Suprapubic skin (tissue), 4 donors: ENCODE measurements around the gene ANXA4. TPM values are rescaled to one million over a fixed set of nuclear protein-coding genes. Genes with fewer than 3 reads are reported as not detected.

Source experiments
- DNase-seq, 2 donors: peaks; one replicate each; pipeline ENCODE4 v3.0.0-alpha.2; 2019; ENCODE audit warnings: low spot score in 2 of 2
- H3K27ac ChIP-seq: fragments of 200-600 bp; sonication (generic); one replicate; pipeline ENCODE4 v1.5.1; 2019
- H3K27me3 ChIP-seq: fragments of 200-600 bp; sonication (generic); one replicate; pipeline ENCODE4 v1.5.1; 2019
- H3K36me3 ChIP-seq: fragments of 200-600 bp; sonication (generic); one replicate; pipeline ENCODE4 v1.5.1; 2019
- H3K4me1 ChIP-seq: fragments of 200-600 bp; sonication (generic); one replicate; pipeline ENCODE4 v1.5.1; 2019
- H3K4me3 ChIP-seq: fragments of 200-600 bp; sonication (generic); one replicate; pipeline ENCODE4 v1.5.1; 2019; ENCODE audit warnings: mild to moderate bottlenecking
- H3K9me3 ChIP-seq: fragments of 200-600 bp; sonication (generic); one replicate; pipeline ENCODE4 v1.5.1; 2019
- EP300 ChIP-seq: sonication (generic); formaldehyde crosslinking; IDR thresholded peaks from one replicate; pipeline ENCODE4 v1.6.1; 2017; ENCODE audit warnings: antibody characterized with exemption
- POLR2A ChIP-seq, 2 donors: fragments of 450-650 bp; IDR thresholded peaks; one replicate each; pipeline ENCODE4 v1.6.1; 2017; ENCODE audit warnings: antibody characterized with exemption in 2 of 2, mild to moderate bottlenecking in 2 of 2, moderate library complexity in 2 of 2
- POLR2AphosphoS5 ChIP-seq, 3 donors: sonication (generic); formaldehyde crosslinking; IDR thresholded peaks; one replicate each; pipeline ENCODE4 v1.6.1; 2017; ENCODE audit warnings: antibody characterized with exemption in 3 of 3
- WGBS: methylation state at CpG from one replicate; pipeline ENCODE4 v1.1.5; 2018; 5-methylcytosine and 5-hydroxymethylcytosine counted together
- total RNA-seq, 4 donors: library from RNA; depleted of rRNA; stranded (reverse); fragments of >200 nt; gene quantifications; one replicate each; pipeline ENCODE4 v1.1.0, GENCODE V29; 2016
- TF ChIP-seq, protein P1 (sequence below), 2 donors: fragments of 200-600 bp in 1 of 2; fragments of 450-650 bp in 1 of 2; sonication (generic) in 1 of 2; IDR thresholded peaks; one replicate each; pipeline ENCODE4 v1.5.1; 2016 to 2019; ENCODE audit warnings: antibody characterized with exemption in 2 of 2, mild to moderate bottlenecking in 1 of 2, moderate library complexity in 1 of 2

ANXA4 gene
- total RNA-seq, 4 donors from 2014 or later, result 58.1 to 91.6 (median 85.8) TPM

DNA sequence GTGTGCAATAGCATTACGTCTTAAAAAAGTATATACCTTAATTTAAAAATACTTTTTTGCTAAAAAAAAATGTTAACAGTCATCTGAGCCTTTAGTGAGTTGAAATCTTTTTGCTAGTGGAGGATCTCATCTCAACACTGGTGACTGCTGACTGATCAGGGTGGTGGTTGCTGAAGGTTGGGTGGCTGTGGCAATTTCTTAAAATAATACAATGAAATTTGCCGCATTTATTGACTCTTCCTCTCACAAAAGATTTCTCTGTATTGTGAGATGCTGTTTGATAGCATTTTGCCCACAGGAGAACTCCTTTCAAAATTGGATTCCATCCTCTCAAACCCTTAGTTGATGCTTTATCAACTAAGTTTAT is 46.1 kb upstream of the ANXA4 start:
- no peaks in the 10 kb centered on the region for H3K9me3 ChIP-seq
- TF ChIP-seq POLR2A (IDR thresholded peaks at IDR 0.05) (no peak), EP300 (no peak), POLR2AphosphoS5 (IDR thresholded peaks at IDR 0.05) (no peak)
- TF ChIP-seq, protein P1, sequence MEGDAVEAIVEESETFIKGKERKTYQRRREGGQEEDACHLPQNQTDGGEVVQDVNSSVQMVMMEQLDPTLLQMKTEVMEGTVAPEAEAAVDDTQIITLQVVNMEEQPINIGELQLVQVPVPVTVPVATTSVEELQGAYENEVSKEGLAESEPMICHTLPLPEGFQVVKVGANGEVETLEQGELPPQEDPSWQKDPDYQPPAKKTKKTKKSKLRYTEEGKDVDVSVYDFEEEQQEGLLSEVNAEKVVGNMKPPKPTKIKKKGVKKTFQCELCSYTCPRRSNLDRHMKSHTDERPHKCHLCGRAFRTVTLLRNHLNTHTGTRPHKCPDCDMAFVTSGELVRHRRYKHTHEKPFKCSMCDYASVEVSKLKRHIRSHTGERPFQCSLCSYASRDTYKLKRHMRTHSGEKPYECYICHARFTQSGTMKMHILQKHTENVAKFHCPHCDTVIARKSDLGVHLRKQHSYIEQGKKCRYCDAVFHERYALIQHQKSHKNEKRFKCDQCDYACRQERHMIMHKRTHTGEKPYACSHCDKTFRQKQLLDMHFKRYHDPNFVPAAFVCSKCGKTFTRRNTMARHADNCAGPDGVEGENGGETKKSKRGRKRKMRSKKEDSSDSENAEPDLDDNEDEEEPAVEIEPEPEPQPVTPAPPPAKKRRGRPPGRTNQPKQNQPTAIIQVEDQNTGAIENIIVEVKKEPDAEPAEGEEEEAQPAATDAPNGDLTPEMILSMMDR (IDR thresholded peaks at IDR 0.05), result no peak
- no peaks in the 10 kb centered on the region for H3K27me3 ChIP-seq
- H3K4me3 ChIP-seq, result no peak overlapping the region
- H3K4me1 ChIP-seq, result peaks cover 3% of the 10 kb centered on the region
- no peak overlapping the region for H3K27ac ChIP-seq
- DNase-seq, result no peak
- 83% methylated on average over 2 of the region's 2 CpGs for WGBS
- no peaks in the 10 kb centered on the region for H3K36me3 ChIP-seq

DNA sequence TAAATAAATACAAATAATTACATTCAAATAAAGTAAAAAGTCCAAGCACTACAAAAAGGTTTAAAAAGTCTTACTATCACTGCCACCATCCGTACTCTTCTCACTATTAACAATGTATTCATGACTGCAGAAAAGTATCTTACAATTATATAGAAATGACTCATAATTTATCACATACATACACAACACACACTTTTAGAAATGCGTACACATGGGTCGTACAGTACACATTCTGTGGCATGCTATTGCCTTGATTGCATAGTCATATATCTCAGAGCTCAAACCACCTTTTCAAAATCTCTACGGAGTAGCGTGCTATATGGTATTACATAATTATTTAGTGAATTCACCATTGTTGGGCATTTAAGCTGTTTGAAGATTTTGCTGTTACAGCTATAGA is 41.6 kb upstream of the ANXA4 start:
- no peak for TF ChIP-seq EP300
- no peak for TF ChIP-seq POLR2A (IDR thresholded peaks at IDR 0.05)
- TF ChIP-seq, protein P1 (IDR thresholded peaks at IDR 0.05), result no peak
- no peak for TF ChIP-seq POLR2AphosphoS5 (IDR thresholded peaks at IDR 0.05)
- no peak for DNase-seq
- Histone ChIP-seq H3K4me3 (no peak overlapping the region), H3K27me3 (no peaks in the 10 kb centered on the region), H3K9me3 (no peaks in the 10 kb centered on the region), H3K27ac (no peak overlapping the region), H3K36me3 (no peaks in the 10 kb centered on the region), H3K4me1 (peaks cover 2% of the 10 kb centered on the region)
- WGBS, result 90% methylated on average over 5 of the region's 5 CpGs

DNA sequence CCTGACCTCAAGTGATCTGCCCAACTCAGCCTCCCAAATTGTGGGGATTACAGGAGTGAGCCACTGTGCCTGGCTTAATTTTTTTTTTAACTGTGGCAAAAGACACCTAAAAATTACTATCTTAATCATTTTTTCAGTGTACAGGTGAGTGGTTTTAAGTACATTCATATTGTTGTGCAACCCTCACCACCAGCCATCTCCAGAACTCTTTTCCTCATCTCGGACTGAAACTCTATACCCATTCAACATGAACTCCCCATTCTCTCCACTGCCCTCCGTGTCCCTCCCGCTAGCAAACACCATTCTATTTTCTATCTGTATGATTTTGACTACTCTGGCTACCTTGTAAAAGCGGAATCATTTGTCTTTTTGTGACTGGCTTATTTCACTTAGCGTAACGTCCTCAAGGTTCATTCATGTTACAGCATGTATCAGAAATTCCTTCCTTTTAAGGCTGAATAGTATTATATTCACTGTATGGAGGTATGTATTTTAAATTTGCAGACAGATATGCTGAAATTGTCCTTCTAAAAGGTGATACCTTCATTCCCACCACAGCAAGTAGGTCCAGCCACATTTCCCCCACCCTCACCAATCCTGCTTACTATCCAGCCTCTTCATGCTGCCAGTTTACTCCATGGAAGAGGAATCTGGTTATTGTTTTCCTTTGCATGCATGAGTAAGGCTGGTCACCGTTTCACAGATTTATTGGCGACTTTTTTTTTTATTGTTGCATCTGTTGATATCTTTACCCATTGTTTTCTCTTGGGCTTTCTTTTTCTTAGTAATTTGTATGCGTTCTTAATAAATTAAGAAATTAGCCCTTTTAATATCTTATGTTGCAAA is 40.6 kb upstream of the ANXA4 start:
- no peaks in the 10 kb centered on the region for H3K9me3 ChIP-seq
- DNase-seq, result no peak
- H3K27me3 ChIP-seq, result no peaks in the 10 kb centered on the region
- H3K4me1 ChIP-seq, result peaks cover 2% of the 10 kb centered on the region
- TF ChIP-seq EP300 (no peak), POLR2AphosphoS5 (IDR thresholded peaks at IDR 0.05) (no peak), POLR2A (IDR thresholded peaks at IDR 0.05) (no peak)
- TF ChIP-seq, protein P1 (IDR thresholded peaks at IDR 0.05), result no peak
- H3K4me3 ChIP-seq, result no peak overlapping the region
- H3K36me3 ChIP-seq, result no peaks in the 10 kb centered on the region
- no peak overlapping the region for H3K27ac ChIP-seq
- 77% methylated on average over 9 of the region's 9 CpGs for WGBS

DNA sequence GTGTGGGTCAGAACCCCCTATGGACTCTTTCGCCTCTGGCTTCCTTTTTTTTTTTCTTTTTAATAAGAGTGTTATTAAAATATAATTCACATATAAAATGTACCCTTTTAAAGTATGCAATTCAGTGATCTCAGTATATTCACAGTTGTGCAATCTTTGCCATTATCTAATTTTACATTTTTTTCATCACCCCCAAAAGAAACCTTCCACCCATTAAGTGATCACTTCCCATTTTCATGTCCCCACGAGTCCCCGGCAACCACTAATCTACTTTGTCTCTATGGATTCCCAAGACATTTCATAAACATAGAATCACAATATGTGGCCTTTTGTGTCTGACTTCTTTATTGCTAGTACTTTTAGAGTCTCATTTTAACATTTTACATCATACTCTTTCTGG is 38.7 kb upstream of the ANXA4 start:
- no peak for DNase-seq
- Histone ChIP-seq H3K36me3 (no peaks in the 10 kb centered on the region), H3K4me1 (peaks cover 2% of the 10 kb centered on the region), H3K9me3 (no peaks in the 10 kb centered on the region), H3K27ac (no peak overlapping the region), H3K27me3 (no peaks in the 10 kb centered on the region), H3K4me3 (no peak overlapping the region)
- 61% methylated on average over 3 of the region's 3 CpGs for WGBS
- TF ChIP-seq, protein P1 (IDR thresholded peaks at IDR 0.05), result no peak
- TF ChIP-seq POLR2AphosphoS5 (IDR thresholded peaks at IDR 0.05) (no peak), POLR2A (IDR thresholded peaks at IDR 0.05) (no peak), EP300 (no peak)

DNA sequence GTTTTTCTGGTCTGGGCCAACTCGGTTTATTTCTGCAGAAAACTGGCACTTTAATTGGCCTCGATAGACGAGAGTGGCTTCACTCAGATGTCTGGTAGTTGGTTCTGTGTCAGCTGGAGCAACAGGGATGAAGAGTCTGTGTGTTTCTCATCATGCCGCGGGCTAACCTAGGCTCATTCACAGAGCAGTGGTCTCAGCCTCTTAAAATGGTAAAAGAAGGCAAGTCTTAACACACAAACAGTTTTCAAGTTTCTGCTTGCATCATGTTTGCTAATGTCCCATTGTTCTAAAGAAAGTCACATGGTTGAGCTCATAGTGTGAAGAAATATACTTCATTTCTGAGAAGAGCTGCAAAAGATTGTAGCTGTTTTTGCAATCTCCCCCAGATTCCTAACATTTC is 37.5 kb upstream of the ANXA4 start:
- DNase-seq, result no peak
- no peak overlapping the region for H3K27ac ChIP-seq
- H3K36me3 ChIP-seq, result no peaks in the 10 kb centered on the region
- TF ChIP-seq EP300 (no peak), POLR2AphosphoS5 (IDR thresholded peaks at IDR 0.05) (no peak), POLR2A (IDR thresholded peaks at IDR 0.05) (no peak)
- TF ChIP-seq, protein P1 (IDR thresholded peaks at IDR 0.05), result no peak
- H3K27me3 ChIP-seq, result no peaks in the 10 kb centered on the region
- WGBS, result 53% methylated on average over 5 of the region's 5 CpGs
- H3K9me3 ChIP-seq, result no peaks in the 10 kb centered on the region
- H3K4me1 ChIP-seq, result peaks cover 2% of the 10 kb centered on the region
- H3K4me3 ChIP-seq, result no peak overlapping the region
